HG03469 (cell line): Measurements from ENCODE around the gene ZDHHC7.
"Not testable (repeated sequence)": the region's sequence is repeated elsewhere in the genome, so short reads cannot be mapped to it uniquely, and the experiment has no call there.

Experiments
- ATAC-seq: cut with Tn5 transposase; IDR thresholded peaks from one replicate; pipeline ENCODE4 v1.9.1; 2021; ENCODE audit warnings: mild to moderate bottlenecking, moderate library complexity, moderate number of reproducible peaks; ENCODE audit not compliant: unreplicated experiment

Gene ZDHHC7

DNA sequence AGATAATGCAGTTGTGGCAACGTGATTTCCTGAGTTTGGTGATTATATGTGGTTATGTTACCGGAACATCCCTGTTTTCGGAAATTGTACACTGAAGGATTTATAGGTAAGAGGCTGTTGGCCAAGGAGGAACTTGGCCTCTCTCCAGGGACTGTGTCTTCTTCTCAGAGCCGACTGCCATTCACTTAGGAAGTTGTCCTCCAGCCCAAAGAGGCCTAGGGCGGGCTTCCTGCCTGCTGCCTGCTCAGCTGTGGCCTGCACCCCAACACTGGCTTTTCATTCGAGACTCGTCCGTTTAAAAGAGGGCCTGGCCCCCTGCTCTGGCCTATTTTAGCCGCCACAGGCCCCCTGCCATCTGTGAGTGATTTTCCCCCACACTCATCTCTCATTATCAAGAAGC is 64.3 kb downstream of the ZDHHC7 start:
- no peak for ATAC-seq

- no peak for ATAC-seq
These were observed 67.7 kb downstream of the ZDHHC7 start for GRCh38 chr16:84943620-84944019.

DNA sequence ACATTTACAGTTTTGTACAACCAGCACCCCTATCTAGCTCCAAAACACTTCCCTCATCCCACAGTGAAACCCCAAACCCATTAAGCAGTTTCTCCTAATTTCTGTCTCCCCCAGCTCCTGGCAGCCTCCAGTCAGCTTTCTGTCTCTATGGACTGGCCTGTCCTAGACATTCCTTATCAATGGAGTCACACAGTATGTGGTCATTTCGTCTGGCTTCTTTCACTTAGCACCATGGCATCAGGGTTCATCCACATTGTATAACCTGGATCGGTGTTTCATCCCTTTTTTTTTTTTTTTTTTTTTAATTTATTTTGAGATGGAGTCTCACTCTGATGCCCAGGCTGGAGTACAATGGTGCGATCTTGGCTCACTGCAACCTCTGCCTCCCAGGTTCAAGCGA is 68.5 kb downstream of the ZDHHC7 start:
- ATAC-seq, result no peak

DNA sequence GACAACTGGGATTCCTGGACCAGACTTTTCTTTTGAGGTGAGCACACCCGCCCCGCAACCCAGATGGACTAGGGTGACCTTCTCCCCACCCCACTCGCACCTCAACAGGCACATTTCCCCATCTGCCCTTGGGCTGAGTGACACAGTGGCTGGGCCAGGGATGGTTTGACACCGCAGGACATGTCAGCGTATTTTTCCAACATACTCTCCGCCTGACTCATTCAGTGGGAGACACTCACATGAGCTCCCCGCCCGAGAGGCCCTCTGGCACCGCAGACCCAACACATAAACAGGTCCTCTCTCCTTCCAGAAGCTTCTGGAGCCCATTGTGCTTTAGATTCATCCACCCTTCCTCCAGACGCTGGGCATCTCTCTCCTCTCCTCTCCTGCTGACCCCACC is 69.4 kb downstream of the ZDHHC7 start:
- no peak for ATAC-seq

DNA sequence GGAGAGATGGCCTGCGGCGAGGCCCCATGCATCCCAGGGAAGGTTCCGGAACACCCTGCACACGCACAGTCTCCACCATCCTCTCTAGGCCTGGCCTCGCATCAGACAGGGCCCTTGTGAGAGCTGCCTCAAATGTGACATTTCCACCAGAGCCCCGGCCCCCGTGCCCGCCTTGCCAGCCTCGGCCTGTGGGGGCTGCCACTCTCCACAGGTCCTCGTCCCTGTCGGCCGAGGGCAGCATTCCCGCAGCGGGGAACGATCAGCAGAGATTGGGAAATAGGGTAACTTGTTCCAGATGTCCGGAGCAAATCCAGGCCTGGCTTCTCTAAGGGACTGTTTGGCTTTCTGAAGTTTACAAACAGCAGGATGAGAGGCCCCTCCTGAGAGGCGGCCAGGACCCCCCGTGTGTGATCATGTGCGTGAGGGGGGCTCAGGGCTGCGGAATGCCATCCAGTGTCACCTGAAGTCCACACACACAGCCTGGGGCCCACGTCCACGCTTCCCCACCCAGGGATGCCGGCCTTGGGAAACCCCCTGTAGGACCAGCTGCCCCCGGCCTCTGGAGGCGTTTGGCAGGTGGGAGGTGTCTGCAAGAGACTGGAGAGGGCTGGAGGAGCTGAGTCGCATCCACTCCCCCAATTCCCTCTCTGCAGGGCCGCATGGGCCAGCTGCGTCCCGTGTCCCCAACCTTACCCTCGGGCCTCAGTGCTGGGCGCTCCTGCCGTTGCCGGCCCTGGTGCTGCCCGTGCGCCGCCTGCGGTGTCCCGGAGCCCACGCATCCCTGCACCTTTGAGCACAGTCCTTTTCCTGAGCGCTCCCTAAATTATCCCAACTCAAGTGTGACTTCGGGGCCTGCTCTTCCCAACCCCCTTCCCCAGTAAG is 70.4 kb downstream of the ZDHHC7 start:
- ATAC-seq, result no peak

DNA sequence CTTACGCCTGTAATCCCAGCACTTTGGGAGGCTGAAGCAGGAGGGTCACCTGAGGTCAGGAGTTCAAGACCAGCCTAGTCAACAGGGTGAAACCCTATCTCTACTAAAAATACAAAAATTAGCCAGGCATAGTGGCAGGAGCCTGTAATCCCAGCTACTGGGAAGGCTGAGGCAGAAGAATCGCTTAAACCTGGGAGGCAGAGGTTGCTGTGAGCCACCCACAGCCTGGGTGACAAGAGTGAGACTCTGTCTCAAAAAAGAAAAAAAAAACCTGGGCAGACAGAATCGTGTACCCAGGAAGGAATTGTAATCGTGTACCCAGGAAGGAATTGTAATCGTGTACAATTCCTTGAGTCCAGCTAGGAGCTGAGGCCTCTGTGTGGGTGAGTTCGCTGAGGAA is 72.7 kb downstream of the ZDHHC7 start:
- ATAC-seq, result not testable (repeated sequence)

- no peak for ATAC-seq
These were observed 73.9 kb downstream of the ZDHHC7 start for GRCh38 chr16:84937196-84938005.

DNA sequence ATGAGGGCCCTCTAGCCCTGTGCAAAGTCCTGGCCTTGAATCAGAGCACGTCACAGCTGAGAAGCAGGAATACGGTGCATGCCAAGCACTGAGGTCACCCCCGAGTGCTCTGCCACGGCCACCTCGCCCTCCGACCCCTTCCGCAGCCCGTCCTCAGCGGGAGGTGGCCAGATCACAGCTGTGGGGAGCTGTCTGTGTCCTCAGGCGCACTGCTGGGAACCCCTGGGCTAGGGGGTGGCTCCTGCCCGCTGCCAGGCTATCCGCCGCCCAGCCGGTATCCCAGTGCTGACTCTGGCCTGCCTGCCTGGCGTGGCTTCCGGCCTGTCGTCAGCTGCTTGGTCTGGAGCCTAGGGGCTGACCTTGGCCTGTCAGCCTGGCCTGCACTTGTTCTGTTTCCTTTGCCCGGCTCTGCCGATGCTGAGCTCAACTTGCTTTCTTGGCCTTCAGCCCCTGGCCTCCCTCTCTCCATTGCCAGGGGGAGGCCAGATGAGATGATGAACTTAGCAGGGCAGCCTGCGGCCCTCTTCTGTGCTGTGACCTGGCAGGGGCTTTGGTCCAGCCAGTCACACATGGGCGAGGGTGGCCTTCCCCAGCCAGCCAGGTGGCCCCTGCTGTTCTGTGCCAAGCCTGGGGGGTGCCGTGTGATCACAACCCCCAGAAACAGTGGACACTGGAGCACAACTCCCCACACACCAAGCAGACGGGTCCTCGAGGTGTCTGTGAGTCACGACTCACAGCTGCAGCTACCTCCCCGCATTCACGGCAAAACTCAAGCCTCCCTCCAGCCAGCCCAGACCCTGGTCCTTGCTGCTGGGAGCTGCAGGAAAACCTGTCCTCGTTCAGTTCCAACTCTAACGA is 77.3 kb downstream of the ZDHHC7 start:
- ATAC-seq, result no peak

GRCh38 chr16:84932681-84933080 is 78.7 kb downstream of the ZDHHC7 start:
- ATAC-seq, result no peak

DNA sequence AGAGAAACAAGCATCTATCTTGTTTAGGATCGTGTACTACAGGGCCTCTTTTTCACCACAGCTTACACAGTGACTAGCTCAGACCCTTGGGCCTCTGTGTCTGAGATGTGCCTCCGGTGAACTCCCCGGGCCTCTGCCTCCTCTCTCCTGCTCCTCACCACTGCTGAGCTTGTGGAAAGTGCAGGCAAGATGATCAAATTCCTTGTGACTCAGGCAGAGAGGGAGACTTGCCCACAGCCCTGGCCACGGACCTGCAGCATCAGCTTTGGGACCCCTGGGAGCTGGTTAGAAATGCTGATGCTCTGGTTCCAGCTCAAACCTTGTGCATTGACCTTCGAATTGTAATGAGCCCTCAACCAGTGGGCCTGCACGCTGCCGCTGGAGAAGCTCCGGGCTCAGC is 79.8 kb downstream of the ZDHHC7 start:
- no peak for ATAC-seq

DNA sequence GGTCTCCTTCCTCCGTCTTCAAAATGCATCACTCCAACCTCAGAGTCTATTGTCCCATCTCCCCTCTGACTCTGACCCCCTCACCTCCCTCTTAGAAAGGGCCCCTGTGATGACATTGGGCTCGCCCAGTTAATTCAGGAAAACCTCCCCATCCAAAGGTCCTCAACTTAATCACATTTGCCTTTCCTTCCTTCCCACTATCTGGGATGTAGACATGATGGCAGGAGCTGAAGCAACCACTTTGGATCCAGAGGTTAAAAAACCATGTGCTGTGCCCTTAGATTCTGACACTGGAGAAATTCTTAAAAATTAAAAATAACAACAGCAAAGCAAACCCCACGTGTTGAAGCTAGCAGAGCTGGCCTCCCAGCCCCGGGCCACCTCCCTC is 80.2 kb downstream of the ZDHHC7 start:
- no peak for ATAC-seq

DNA sequence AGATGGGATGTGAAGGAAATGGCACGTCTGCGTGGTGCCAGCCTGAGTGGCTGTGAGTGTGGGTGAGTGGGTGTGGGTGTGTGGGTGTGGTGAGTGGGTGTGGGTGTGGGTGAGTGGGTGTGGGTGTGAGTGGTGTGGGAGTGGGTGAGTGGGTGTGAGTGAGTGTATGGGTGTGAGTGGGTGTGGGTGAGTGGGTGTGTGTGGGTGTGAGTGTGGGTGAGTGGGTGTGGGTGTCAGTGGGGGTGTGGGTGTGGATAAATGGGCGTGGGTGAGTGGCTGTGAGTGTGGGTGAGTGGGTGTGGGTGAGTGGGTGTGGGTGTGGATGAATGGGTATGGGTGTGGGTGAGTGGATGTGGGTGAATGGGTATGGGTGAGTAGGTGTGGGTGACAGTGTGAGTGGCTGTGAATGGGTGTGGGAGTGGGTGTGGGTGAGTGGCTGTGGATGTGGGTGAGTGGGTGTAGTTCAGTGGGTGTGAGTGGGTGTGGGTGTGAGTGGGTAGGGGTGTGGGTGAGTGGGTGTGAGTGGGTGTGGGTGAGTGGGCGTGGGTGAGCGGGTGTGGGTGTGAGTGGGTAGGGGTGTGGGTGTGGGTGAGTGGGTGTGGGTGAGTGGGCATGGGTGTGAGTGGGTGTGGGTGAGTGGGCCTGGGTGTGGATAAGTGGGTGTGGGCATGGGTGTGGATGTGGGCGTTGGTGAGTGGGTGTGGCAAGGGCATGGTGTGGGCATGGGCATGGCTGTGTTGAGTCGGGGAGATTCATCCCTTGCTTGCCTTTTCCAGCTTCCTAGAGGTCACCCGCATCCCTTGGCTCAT is 80.8 kb downstream of the ZDHHC7 start:
- ATAC-seq, result no peak

- ATAC-seq, result no peak
These were observed 81.7 kb downstream of the ZDHHC7 start for GRCh38 chr16:84929421-84930297.

DNA sequence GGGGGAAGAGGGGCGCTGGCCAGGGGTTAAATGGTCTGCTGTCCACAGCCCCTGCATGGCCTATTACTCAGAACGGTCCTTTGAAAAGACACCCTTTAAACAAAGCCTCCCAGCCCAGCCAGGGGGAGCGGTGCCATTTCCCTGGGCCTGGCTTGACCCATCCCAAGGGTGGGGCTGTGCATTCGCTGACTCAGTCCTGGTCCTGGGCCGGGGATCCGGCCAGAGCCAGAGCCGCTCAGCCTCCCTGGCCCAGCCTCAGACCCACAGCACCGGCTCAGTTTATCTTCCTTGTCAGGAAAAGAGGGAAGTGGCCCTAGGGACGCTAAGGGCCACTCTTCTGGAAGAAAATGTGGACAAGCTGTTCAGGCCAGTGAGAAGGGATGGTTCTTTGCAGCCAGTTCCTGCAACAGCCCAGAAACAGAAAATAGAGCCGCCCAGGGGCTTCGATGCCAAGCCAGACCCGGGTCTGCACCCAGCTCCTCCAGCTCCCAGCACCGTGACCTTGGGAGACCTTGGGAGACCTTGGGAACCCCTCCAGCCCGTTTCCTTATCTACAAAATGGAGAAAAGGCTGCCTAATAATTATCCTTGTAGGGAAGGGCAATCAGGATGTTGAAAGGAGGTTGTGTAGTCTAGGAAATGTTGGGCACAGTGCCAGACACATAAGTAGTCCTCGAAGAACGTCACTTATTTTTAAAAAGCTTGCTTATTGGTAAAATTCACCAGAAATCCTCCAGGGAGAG is 82.5 kb downstream of the ZDHHC7 start:
- no peak for ATAC-seq

DNA sequence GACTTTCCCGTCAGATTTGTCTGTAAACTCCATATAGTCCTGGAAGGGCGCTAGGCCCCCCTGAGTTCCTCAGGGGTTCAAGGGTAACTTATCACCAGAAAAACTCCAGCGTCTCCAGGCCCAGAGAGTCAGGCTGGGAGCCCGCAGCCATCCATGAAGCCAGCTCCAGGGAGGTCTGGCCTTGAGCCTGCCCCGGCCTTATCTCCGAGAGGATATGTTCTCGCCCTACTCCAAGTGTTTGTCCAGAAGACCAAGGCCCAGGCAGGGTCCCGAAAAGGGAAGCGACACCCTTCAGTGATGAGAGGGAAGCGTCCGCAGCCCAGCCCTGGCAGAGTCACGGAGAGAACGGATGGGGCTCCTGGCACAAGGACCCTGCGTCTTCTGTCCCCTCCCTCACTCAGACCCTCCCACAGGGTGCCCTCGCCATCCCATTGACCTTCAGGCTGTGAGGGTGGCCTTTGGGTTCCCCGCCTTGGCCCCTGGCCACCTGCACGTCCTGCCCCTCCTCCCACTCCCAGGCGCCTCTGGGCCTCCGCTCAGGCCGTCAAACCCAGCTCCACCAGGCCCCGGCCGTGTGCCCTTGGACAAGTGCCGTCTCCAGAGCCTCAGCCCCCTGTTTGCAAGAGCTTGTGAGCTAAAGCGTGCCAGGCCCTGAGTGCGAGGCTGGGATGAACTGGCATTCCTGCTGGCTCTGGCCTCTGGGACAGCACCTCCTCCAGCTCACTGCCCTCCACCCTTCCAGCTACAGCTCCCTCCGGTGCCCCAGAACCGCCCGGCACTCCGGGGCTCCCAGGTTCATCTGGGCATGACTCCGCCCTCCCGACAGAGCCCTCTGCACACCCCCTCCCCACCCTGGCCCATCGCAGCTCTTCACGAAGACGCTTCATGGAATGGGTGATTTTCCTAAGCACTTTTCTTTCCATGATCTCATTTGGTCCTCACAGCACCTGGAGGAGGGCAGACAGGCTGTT is 83.4 kb downstream of the ZDHHC7 start:
- ATAC-seq, result no peak

DNA sequence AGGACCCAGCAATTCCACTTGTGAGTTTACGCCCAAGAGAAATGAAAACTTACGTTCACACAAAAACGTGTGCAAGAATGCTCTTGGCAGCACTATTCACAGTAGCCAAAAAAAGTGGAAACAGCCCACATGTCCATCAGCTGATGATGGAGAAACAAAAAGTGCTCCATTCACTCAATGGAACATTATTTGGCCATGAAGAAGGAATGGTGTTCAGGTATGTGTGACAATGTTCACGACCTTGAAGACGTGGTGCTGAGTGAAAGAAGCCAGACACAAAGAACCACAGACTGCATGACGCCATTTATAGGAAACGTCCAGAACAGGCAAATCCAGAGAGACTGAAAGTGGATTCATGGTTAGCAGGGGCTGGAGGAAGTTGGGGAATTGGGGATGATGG is 84.9 kb downstream of the ZDHHC7 start:
- ATAC-seq, result no peak

- ATAC-seq, result no peak
These were observed 85.5 kb downstream of the ZDHHC7 start for GRCh38 chr16:84925773-84926372.
